ENCODE results near the gene KAT6B. TPM values are rescaled to one million over a fixed set of nuclear protein-coding genes. Genes with fewer than 3 reads are reported as not detected.

The KAT6B gene
- total and polyA plus RNA-seq, 2 of the 8 experiments (the other 6 are each of a cell fraction or from before 2014, with no cell fraction given), result 7.3 to 30.8 TPM

DNA sequence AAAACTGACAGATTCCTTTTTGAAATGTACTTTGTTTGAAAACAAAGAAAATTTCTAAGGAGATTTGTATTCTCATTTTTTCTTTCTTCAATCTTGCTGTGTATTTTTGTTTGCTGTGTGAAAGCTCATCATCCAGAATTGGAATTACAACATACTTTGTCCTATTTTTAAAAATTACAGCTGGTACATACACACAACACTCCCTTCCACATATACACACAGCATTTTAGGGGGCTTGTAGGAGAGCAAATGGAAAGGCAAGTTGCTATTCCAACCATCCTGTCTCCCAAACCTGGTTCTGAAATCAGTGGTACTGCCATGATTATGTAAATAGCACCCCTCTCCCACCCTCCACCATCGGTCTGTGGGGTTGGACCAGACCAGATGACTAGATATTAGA is 184.0 kb downstream of the KAT6B start (continued):
- TF ChIP-seq CHD7 (IDR thresholded peaks at IDR 0.05; ENCODE audit: insufficient replicate concordance, low read length), result no peak
- no peak for TF ChIP-seq RFX5 (IDR thresholded peaks at IDR 0.05; ENCODE audit: borderline replicate concordance, low read depth, low read length)
- TF ChIP-seq TAF1 (IDR thresholded peaks at IDR 0.05; ENCODE audit: low read depth, low read length), result no peak
- TF ChIP-seq BACH1 (IDR thresholded peaks at IDR 0.05; ENCODE audit: low read length), result no peak
- no peak for TF ChIP-seq TEAD4 (IDR thresholded peaks at IDR 0.05; ENCODE audit: low read depth, low read length)
- no peak for TF ChIP-seq BCL11A (IDR thresholded peaks at IDR 0.05; ENCODE audit: low read depth in 2 of 2, low read length in 2 of 2)
- no peak for TF ChIP-seq CEBPB (IDR thresholded peaks at IDR 0.05; ENCODE audit: low read depth, low read length)
- no peak for TF ChIP-seq EZH2 (IDR thresholded peaks at IDR 0.05; ENCODE audit: low read depth, low read length, severe bottlenecking)
- TF ChIP-seq GABPA (IDR thresholded peaks at IDR 0.05; ENCODE audit: borderline replicate concordance, insufficient read depth, low read length), result no peak
- no peak for TF ChIP-seq SUZ12 (IDR thresholded peaks at IDR 0.05; ENCODE audit: low read length)
- TF ChIP-seq ATF2 (IDR thresholded peaks at IDR 0.05; ENCODE audit: low read length), result no peak

All from H1 (cell line).